Bronchial epithelial cell (primary cell): ENCODE measurements around the gene DVL2. TPM values are rescaled to one million over a fixed set of nuclear protein-coding genes. Genes with fewer than 3 reads are reported as not detected.
A peak's percentile ranks its signal among the peaks of the same experiment; 100 is the strongest.

Experiments
- DNase-seq: peaks from one replicate; pipeline ENCODE4 v3.0.0-alpha.2; 2010; ENCODE audit warnings: low read depth
- FAIRE-seq: peaks from 2 replicates; lab custom pipeline; 2011; peaks lifted over from hg19 to GRCh38; lab: Jason Lieb, UNC
- H3K27me3 ChIP-seq: 2 replicates; pipeline ENCODE4 v1.5.1; 2011; ENCODE audit warnings: low read length; ENCODE audit not compliant: control insufficient read depth, insufficient read depth
- H3K36me3 ChIP-seq: 2 replicates; pipeline ENCODE4 v1.5.1; 2011; ENCODE audit warnings: low read length; ENCODE audit not compliant: control insufficient read depth, insufficient read depth
- H3K4me3 ChIP-seq: 2 replicates; pipeline ENCODE4 v1.5.1; 2011; ENCODE audit warnings: mild to moderate bottlenecking, low read depth, low read length, control low read depth
- CTCF ChIP-seq: IDR thresholded peaks from 2 replicates; pipeline ENCODE4 v1.5.1; 2011; ENCODE audit warnings: mild to moderate bottlenecking, moderate library complexity, low read length, control low read depth, inconsistent platforms; ENCODE audit not compliant: insufficient read depth, severe bottlenecking
- total RNA-seq: library from RNA; depleted of rRNA; stranded (reverse); fragments of >200 nt; gene quantifications from 2 replicates; pipeline ENCODE4 v1.2.1, GENCODE V29; 2014

Gene DVL2
- total RNA-seq, 1 donor from 2014 or later, result 52.1 TPM

GRCh38 chr17:7213895-7214299, 20.4 kb downstream of the DVL2 start:
- FAIRE-seq, result no peak
- Histone ChIP-seq H3K36me3 (no peaks in the 10 kb centered on the region), H3K4me3 (peak overlapping the region; percentile 31), H3K27me3 (no peaks in the 10 kb centered on the region)
- TF ChIP-seq CTCF, result peak; percentile 47
- DNase-seq, result peak; percentile 69

GRCh38 chr17:7211491-7212273, 22.6 kb downstream of the DVL2 start:
- Histone ChIP-seq H3K4me3 (no peak overlapping the region), H3K27me3 (no peaks in the 10 kb centered on the region), H3K36me3 (no peaks in the 10 kb centered on the region)
- no peak for TF ChIP-seq CTCF
- DNase-seq, result no peak
- no peak for FAIRE-seq

- Histone ChIP-seq H3K27me3 (no peaks in the 10 kb centered on the region), H3K4me3 (no peak overlapping the region), H3K36me3 (no peaks in the 10 kb centered on the region)
- no peak for TF ChIP-seq CTCF
- DNase-seq, result no peak
- FAIRE-seq, result no peak
Observed at GRCh38 chr17:7208754-7209460, 25.4 kb downstream of the DVL2 start.

GRCh38 chr17:7208027-7208571, 26.2 kb downstream of the DVL2 start:
- no peaks in the 10 kb centered on the region for H3K27me3 ChIP-seq
- DNase-seq (no peak), FAIRE-seq (no peak)
- H3K36me3 ChIP-seq, result no peaks in the 10 kb centered on the region
- H3K4me3 ChIP-seq, result no peak overlapping the region
- TF ChIP-seq CTCF, result no peak

GRCh38 chr17:7207120-7208001, 27.0 kb downstream of the DVL2 start:
- FAIRE-seq (no peak), DNase-seq (no peak)
- Histone ChIP-seq H3K36me3 (no peaks in the 10 kb centered on the region), H3K4me3 (no peak overlapping the region), H3K27me3 (no peaks in the 10 kb centered on the region)
- TF ChIP-seq CTCF, result no peak
